LNCAP (cell line): Measurements from ENCODE around the gene PACS1.

ENCODE experiments used
- CTCF ChIP-seq: fragments of 450-650 bp; IDR thresholded peaks from 2 replicates; pipeline ENCODE4 v1.5.1; 2017; ENCODE audit warnings: mild to moderate bottlenecking

PACS1 gene

DNA sequence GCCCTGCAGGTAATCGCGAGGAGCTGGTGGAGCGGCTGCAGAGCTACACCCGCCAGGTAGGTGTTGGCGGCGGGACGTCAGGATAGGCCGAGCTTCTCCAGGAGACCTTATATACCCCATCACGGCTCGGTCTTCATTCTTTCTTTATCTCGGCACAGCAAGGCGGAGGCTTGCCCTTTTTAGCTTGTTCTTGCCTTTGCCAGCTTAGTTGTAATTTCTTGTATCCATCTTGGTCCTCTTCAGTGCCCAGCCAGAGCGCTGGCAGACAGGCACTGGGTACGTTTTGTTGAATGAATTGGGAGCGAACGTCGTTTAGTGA, 17.4 kb upstream of the PACS1 start:
- TF ChIP-seq CTCF, result no peak

GRCh38 chr11:66055021-66055420, 15.1 kb upstream of the PACS1 start:
- no peak for TF ChIP-seq CTCF

GRCh38 chr11:66056501-66056900, 13.6 kb upstream of the PACS1 start:
- TF ChIP-seq CTCF, result no peak

GRCh38 chr11:66059966-66060680, 9.9 kb upstream of the PACS1 start:
- TF ChIP-seq CTCF, result no peak

- TF ChIP-seq CTCF, result no peak
Measured at GRCh38 chr11:66061268-66061667, 8.8 kb upstream of the PACS1 start.

GRCh38 chr11:66062408-66062807, 7.7 kb upstream of the PACS1 start:
- TF ChIP-seq CTCF, result no peak

DNA sequence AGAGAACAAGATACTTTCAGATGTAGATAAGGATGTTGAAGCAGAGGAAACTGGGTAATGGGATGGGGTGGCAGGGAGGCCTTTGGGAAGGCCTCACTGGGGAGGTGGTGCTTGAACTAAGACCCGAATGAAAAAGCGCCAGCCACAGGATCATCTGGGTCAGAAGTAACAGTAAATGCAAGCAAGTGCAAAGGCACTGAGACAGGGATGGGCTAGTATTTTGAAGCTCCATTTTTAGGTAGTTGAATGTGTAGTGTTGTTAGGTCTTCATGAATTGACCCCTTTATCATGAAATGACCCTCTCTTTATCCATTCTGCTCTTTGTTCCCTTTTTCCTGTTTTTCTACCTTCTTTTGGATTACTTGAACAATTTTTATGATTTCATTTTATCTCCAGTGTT, 6.2 kb upstream of the PACS1 start:
- TF ChIP-seq CTCF, result no peak

DNA sequence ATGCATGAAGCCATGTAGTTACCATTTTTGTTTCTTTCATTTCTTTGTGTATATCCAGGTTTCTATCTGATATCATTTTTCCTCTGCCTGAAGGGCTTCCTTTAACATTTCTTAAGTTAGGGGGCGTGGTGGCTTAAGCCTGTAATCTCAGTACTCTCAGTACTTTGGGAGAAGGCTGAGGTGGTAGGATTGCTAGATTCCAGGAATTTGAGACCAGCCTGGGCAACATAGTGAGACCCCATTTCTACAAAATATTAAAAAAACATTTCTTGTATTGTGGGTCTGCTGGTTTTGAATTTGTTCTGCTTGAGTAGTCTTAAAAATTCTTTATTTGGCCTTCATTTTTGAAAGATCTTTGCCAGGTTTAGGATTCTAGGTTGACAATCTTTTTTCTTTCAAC, 5.5 kb upstream of the PACS1 start:
- no peak for TF ChIP-seq CTCF
